CD14-positive monocyte (primary cell): Measurements from ENCODE around the gene LFNG. TPM values are rescaled to one million over a fixed set of nuclear protein-coding genes. Genes with fewer than 3 reads are reported as not detected.
A peak's percentile ranks its signal among the peaks of the same experiment; 100 is the strongest.

Experiments
- DNase-seq, 3 donors: peaks; one replicate each; pipeline ENCODE4 v3.0.0-alpha.2; 2011 to 2022
- H2AFZ ChIP-seq: 2 replicates; pipeline ENCODE4 v1.6.0; 2012; ENCODE audit warnings: mild to moderate bottlenecking, low read depth, low read length, inconsistent platforms; ENCODE audit not compliant: insufficient read depth, poor library complexity, severe bottlenecking
- H3K27ac ChIP-seq, 2 donors: 1 replicate in 1 of 2; 2 replicates in 1 of 2; pipeline ENCODE4 v1.5.1; 2012 to 2013; ENCODE audit warnings: low read length in 2 of 2, control low read depth in 1 of 2, inconsistent platforms in 1 of 2, low read depth in 1 of 2, mild to moderate bottlenecking in 1 of 2
- H3K27me3 ChIP-seq, 2 donors: one replicate each; pipeline versions ENCODE4 v1.6.0 to v1.6.1; 2011 to 2013; ENCODE audit warnings: low read length in 2 of 2; ENCODE audit not compliant: control insufficient read depth in 2 of 2, insufficient read depth in 2 of 2
- H3K36me3 ChIP-seq, 2 donors: replicated peaks in 1 of 2; 1 replicate in 1 of 2; 2 replicates in 1 of 2; pipeline versions ENCODE4 v1.5.1 to v1.6.1; 2012 to 2013; ENCODE audit warnings: low read length in 2 of 2, control low read depth in 1 of 2, inconsistent platforms in 1 of 2, mild to moderate bottlenecking in 1 of 2; ENCODE audit not compliant: insufficient read depth in 2 of 2, control insufficient read depth in 1 of 2
- H3K4me1 ChIP-seq, 2 donors: 1 replicate in 1 of 2; 2 replicates in 1 of 2; pipeline versions ENCODE4 v1.5.1 to v1.6.1; 2012 to 2013; ENCODE audit warnings: low read length in 2 of 2, control low read depth in 1 of 2, inconsistent platforms in 1 of 2, mild to moderate bottlenecking in 1 of 2, moderate library complexity in 1 of 2; ENCODE audit not compliant: insufficient read depth in 2 of 2, control insufficient read depth in 1 of 2
- H3K4me2 ChIP-seq: replicated peaks from 2 replicates; pipeline ENCODE3; 2012; ENCODE audit warnings: low read length, moderate library complexity, mild to moderate bottlenecking; ENCODE audit not compliant: poor library complexity, severe bottlenecking; ENCODE audit errors: extremely low read depth
- H3K4me3 ChIP-seq, 3 experiments: fragments of 200-600 bp in 1 of 3; sonication (generic) in 1 of 3; replicated peaks in 1 of 3; 1 replicate in 2 of 3; 2 replicates in 1 of 3; pipeline ENCODE4 v1.5.1; 2011 to 2013; ENCODE audit warnings: low read length in 3 of 3, mild to moderate bottlenecking in 3 of 3, control low read depth in 2 of 3, low read depth in 2 of 3, inconsistent platforms in 1 of 3, moderate library complexity in 1 of 3
- H3K79me2 ChIP-seq: 2 replicates; pipeline ENCODE4 v1.6.0; 2012; ENCODE audit warnings: mild to moderate bottlenecking, control low read depth, inconsistent platforms, low read length, moderate library complexity; ENCODE audit not compliant: insufficient read depth
- H3K9ac ChIP-seq: 2 replicates; pipeline ENCODE4 v1.6.0; 2017; ENCODE audit warnings: low read length, mild to moderate bottlenecking; ENCODE audit not compliant: insufficient read depth, poor library complexity, severe bottlenecking
- H3K9me3 ChIP-seq, 2 donors: replicated peaks in 1 of 2; 1 replicate in 1 of 2; 2 replicates in 1 of 2; pipeline versions ENCODE4 v1.5.1 to v1.6.1; 2012 to 2013; ENCODE audit warnings: low read length in 2 of 2, control low read depth in 1 of 2; ENCODE audit not compliant: control insufficient read depth in 1 of 2, insufficient read depth in 1 of 2
- H4K20me1 ChIP-seq: 2 replicates; pipeline ENCODE4 v1.6.0; 2012; ENCODE audit warnings: mild to moderate bottlenecking, low read length, control low read depth, moderate library complexity; ENCODE audit not compliant: insufficient read depth
- H3K27ac Mint-ChIP-seq, 7 donors: one replicate each; pipeline ENCODE4 v1.8.0; 2020; ENCODE audit warnings: mild to moderate bottlenecking in 7 of 7, mixed read lengths in 7 of 7, moderate library complexity in 6 of 7, inconsistent platforms in 2 of 7
- H3K27me3 Mint-ChIP-seq, 3 donors: one replicate each; pipeline ENCODE4 v1.8.0; 2021 to 2022; ENCODE audit warnings: low read depth in 3 of 3, mild to moderate bottlenecking in 3 of 3, mixed read lengths in 3 of 3, moderate library complexity in 3 of 3, inconsistent platforms in 1 of 3
- H3K36me3 Mint-ChIP-seq, 2 donors: one replicate each; pipeline ENCODE4 v1.8.0; 2020; ENCODE audit warnings: mixed read lengths in 2 of 2, inconsistent platforms in 1 of 2, mild to moderate bottlenecking in 1 of 2
- H3K4me1 Mint-ChIP-seq: one replicate; pipeline ENCODE4 v1.8.0; 2020; ENCODE audit warnings: mild to moderate bottlenecking, mixed read lengths
- H3K4me3 Mint-ChIP-seq, 2 donors: one replicate each; pipeline ENCODE4 v1.8.0; 2020; ENCODE audit warnings: mild to moderate bottlenecking in 2 of 2, mixed read lengths in 2 of 2, moderate library complexity in 1 of 2
- H3K9me3 Mint-ChIP-seq, 7 donors: one replicate each; pipeline ENCODE4 v1.8.0; 2020 to 2022; ENCODE audit warnings: mixed read lengths in 7 of 7, mild to moderate bottlenecking in 6 of 7, moderate library complexity in 6 of 7, inconsistent platforms in 2 of 7
- CTCF ChIP-seq: fragments of 200-600 bp; IDR thresholded peaks from one replicate; pipeline ENCODE4 v1.8.0; 2022; ENCODE audit warnings: antibody characterized with exemption, mild to moderate bottlenecking
- WGBS: methylation state at CpG from one replicate; pipeline ENCODE4 v1.1.5; 2013; ENCODE audit warnings: missing lambda C conversion rate; ENCODE audit not compliant: insufficient coverage; 5-methylcytosine and 5-hydroxymethylcytosine counted together
- intact Hi-C, 2 donors: fragments of 100-400 bp; cut with micrococcal nuclease; formaldehyde crosslinking; loops; one replicate each; pipeline versions ENCODE4 v1.15.0 to v1.15.1; 2023
- polyA plus RNA-seq, 3 donors: library from polyadenylated mRNA; depleted of rRNA in 1 of 3; unstranded in 2 of 3; stranded (reverse) in 1 of 3; fragments of 300-500 nt in 2 of 3; fragments of >200 nt in 1 of 3; fragmentation: Illumina TruSeq in 2 of 3; gene quantifications; 1 replicate in 2 of 3; 2 replicates in 1 of 3; pipeline ENCODE4 v1.2.3, GENCODE V29; 2012 to 2021

Gene LFNG
- polyA plus RNA-seq, 3 donors, result 1.9 to 121 (median 2.2) TPM

- Histone ChIP-seq H3K9ac (peak overlapping the region; percentile 37), H3K4me2 (peak overlapping the region; percentile 97), H3K4me3 (peak overlapping the region in 2 of 3 experiments; percentile 94 to 100), H3K4me1 (peaks cover 88% of the 10 kb centered on the region in 2 donors), H3K27ac (peak overlapping the region; percentile 99 to 100), H3K27me3 (no peaks in the 10 kb centered on the region), H3K79me2 (peaks cover 75% of the 10 kb centered on the region), H3K9me3 (no peaks in the 10 kb centered on the region), H4K20me1 (peaks cover 83% of the 10 kb centered on the region), H2AFZ (no peak overlapping the region), H3K36me3 (peaks cover 51 to 66% of the 10 kb centered on the region in 2 donors)
- Mint-ChIP-seq H3K27me3 (peaks cover 0 to 2% (median 0%) of the 10 kb centered on the region in 3 donors), H3K4me3 (peak overlapping the region; percentile 69 to 83), H3K9me3 (no peaks in the 10 kb centered on the region), H3K27ac (peak overlapping the region; percentile 77 to 93 (median 83)), H3K4me1 (peaks cover 78% of the 10 kb centered on the region), H3K36me3 (peaks cover 46 to 63% of the 10 kb centered on the region in 2 donors)
- intact Hi-C loops, result loop anchor here in 1 of 2 donors (10.0 kb wide), 1 partner anchor 991 kb away; the partner anchor contains the start of gene MAFK
- DNase-seq, result peak; percentile 54 to 69 (median 68)
- peak; percentile 45 for TF ChIP-seq CTCF
- 67% methylated on average over 34 of the region's 36 CpGs for WGBS
These were observed 6.4 kb downstream of the LFNG start for GRCh38 chr7:2525658-2526630.

- Mint-ChIP-seq H3K4me3 (peak overlapping the region; percentile 27 to 78), H3K36me3 (peaks cover 42 to 63% of the 10 kb centered on the region in 2 donors), H3K4me1 (peaks cover 81% of the 10 kb centered on the region), H3K9me3 (no peaks in the 10 kb centered on the region), H3K27ac (peak overlapping the region; percentile 99 to 100 (median 100)), H3K27me3 (no peaks in the 10 kb centered on the region)
- Histone ChIP-seq H3K27me3 (no peaks in the 10 kb centered on the region), H3K27ac (peak overlapping the region; percentile 99 to 100), H4K20me1 (peaks cover 76% of the 10 kb centered on the region), H3K4me2 (peak overlapping the region; percentile 97), H3K4me1 (peaks cover 96 to 98% of the 10 kb centered on the region in 2 donors), H3K9ac (peak overlapping the region; percentile 98), H2AFZ (no peak overlapping the region), H3K36me3 (peaks cover 51 to 60% of the 10 kb centered on the region in 2 donors), H3K4me3 (peak overlapping the region in 2 of 3 experiments; percentile 6 to 100), H3K79me2 (peaks cover 65% of the 10 kb centered on the region), H3K9me3 (no peaks in the 10 kb centered on the region)
- 93% methylated on average over 40 of the region's 40 CpGs for WGBS
- TF ChIP-seq CTCF, result no peak
- DNase-seq, result no peak
- intact Hi-C loops, result loop anchor here in 1 of 2 donors (10.0 kb wide), 1 partner anchor 992 kb away; the partner anchor contains the start of gene MAFK
These were observed 7.3 kb downstream of the LFNG start for GRCh38 chr7:2526659-2527504.
